Measurements from ENCODE around the gene TBC1D9B. TPM values are rescaled to one million over a fixed set of nuclear protein-coding genes. Genes with fewer than 3 reads are reported as not detected.

The TBC1D9B gene
- total and polyA plus RNA-seq, 2 experiments from 2014 or later, result 55.7 to 78.8 TPM

DNA sequence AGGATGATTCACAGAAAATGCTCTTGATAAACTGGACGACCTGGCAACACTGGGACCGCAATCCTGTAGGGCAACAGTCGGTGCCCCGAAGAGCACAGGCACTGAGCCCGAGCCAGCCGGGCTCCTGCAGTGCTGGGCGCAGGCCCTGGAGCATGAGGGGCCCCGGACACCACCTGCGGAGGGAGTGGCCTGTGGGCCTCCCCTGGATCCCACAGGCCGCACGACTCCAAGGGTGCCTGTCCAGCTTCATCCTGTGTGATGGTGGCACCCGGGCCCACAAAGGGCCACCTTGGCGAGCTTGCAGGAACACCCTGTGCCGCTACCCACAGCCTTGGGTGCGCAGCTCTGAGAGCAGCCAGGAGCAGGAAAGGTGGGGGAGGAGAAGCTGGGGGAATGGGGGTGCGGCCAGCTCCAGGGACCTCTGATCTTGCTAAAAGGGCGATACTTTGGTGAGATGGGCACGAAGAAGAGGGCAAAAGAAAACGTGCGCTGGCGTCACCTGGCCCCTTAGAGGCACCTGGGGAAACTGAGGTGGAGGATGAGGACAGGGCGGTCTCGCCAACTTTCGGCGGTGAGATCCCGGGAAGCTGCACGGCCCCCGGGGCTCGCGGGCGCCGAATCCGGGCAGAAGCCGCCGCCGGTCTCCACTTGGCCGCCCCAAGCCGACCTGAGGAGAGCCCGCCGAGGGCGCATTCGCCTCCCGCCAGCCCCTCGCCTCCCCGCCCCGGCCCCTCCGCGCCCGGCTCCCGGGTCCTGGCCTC is 722 bp downstream of the TBC1D9B start:
- WGBS, 2 experiments (ENCODE audit: low coverage in 1 of 2, low lambda C conversion rate in 2 of 2, missing lambda C conversion rate in 2 of 2), result 9 to 11% methylated on average over 29 to 35 of the region's 50 CpGs
- peak; percentile 60 for DNase-seq
- peaks cover 56% of the 10 kb centered on the region for H3K79me2 ChIP-seq (ENCODE audit: insufficient read depth)
- peak overlapping the region; percentile 65 for H3K27ac ChIP-seq
- peak overlapping the region; percentile 95 for H3K4me2 ChIP-seq (ENCODE audit: unreplicated experiment)
- H3K9me2 ChIP-seq (ENCODE audit: insufficient read depth), result no peaks in the 10 kb centered on the region
- H3K36me3 ChIP-seq (ENCODE audit: low read depth), result 0 out of 2 replicates have a peak, but pooled peaks cover 4% of the 10 kb centered on the region
- peak overlapping the region; percentile 79 for H2AFZ ChIP-seq
- H3K9ac ChIP-seq, result peak overlapping the region; percentile 88
- no peak for TF ChIP-seq EZH2 (IDR thresholded peaks at IDR 0.05; ENCODE audit: insufficient read depth, poor library complexity, severe bottlenecking)
- H3K4me3 ChIP-seq, result peak overlapping the region; percentile 98
- in situ Hi-C loops (cut with MboI), result no loop called here
- no peaks in the 10 kb centered on the region for H3K27me3 ChIP-seq (replicated peaks; ENCODE audit: insufficient read depth)
- H3K4me1 ChIP-seq (ENCODE audit: insufficient read depth), result peaks cover 6% of the 10 kb centered on the region
- H3F3A ChIP-seq (ENCODE audit: insufficient read depth), result no peaks in the 10 kb centered on the region
- no peaks in the 10 kb centered on the region for H4K20me1 ChIP-seq (ENCODE audit: insufficient read depth)
- H3K9me3 ChIP-seq (ENCODE audit: low read depth), result no peaks in the 10 kb centered on the region

DNA sequence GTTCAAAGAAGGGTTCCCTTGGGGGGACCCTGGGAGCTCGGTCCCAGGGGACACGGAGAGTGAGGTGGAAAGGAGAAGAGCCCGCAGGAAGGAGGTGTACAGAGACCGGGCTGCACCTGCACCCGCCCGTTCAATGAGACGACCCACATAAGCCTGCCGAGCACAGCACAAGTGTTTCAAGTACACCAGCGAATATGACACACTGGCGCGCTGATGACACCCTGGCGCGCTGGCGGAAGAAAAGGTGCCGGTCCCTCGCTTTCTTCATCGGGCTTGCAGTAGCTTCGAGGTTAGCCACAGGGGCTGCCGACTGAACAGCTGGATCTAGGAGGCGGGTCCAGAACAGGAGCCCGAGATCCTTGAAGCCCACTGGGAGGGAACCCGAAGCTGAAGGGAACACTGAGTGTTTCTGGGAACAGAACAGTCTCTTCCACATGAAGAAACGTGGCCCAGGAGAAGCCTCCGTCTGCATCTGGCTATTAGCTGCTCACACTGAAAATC is 1.4 kb downstream of the TBC1D9B start:
- H3K27ac ChIP-seq, result peak overlapping the region; percentile 65; the same call in 1 of the 2 replicates
- H2AFZ ChIP-seq, result no peak overlapping the region
- H3K27me3 ChIP-seq (replicated peaks; ENCODE audit: insufficient read depth), result no peaks in the 10 kb centered on the region
- no peak for DNase-seq
- H3F3A ChIP-seq (ENCODE audit: insufficient read depth), result no peaks in the 10 kb centered on the region
- peak overlapping the region; percentile 95 for H3K4me2 ChIP-seq (ENCODE audit: unreplicated experiment)
- in situ Hi-C loops (cut with MboI), result no loop called here
- peaks cover 8% of the 10 kb centered on the region; the same call in 1 of the 2 replicates for H3K36me3 ChIP-seq (ENCODE audit: low read depth)
- H3K9ac ChIP-seq, result peak overlapping the region; percentile 88
- peaks cover 6% of the 10 kb centered on the region for H3K4me1 ChIP-seq (ENCODE audit: insufficient read depth)
- peaks cover 63% of the 10 kb centered on the region for H3K79me2 ChIP-seq (ENCODE audit: insufficient read depth)
- H3K9me3 ChIP-seq (ENCODE audit: low read depth), result no peaks in the 10 kb centered on the region
- H3K4me3 ChIP-seq, result peak overlapping the region; percentile 98
- H4K20me1 ChIP-seq (ENCODE audit: insufficient read depth), result no peaks in the 10 kb centered on the region
- TF ChIP-seq EZH2 (IDR thresholded peaks at IDR 0.05; ENCODE audit: insufficient read depth, poor library complexity, severe bottlenecking) (no peak), EZH2phosphoT487 (IDR thresholded peaks at IDR 0.05; ENCODE audit: insufficient read depth, low read depth) (no peak)
- 78 to 80% methylated on average over 24 of the region's 24 CpGs for WGBS, 2 experiments (ENCODE audit: low coverage in 1 of 2, low lambda C conversion rate in 2 of 2, missing lambda C conversion rate in 2 of 2)
- no peaks in the 10 kb centered on the region for H3K9me2 ChIP-seq (ENCODE audit: insufficient read depth)

DNA sequence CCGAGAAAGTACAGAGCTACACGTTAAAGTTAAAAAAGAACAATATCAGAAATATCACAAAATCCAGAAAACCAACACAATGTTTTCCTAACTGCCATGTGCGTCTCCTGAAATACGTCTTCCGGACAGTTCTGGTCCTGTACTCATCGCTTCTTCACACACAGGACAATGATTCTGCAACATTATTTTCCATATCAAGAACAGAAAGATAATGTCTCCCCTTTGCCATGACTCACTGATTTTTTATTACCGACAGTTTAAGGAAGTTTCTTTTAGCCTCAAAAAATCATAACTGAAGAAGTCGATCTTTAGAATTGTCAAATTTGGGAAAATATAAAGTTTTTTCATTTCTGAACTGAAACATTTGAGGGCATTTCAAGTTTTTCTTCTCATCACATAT is 2.5 kb downstream of the TBC1D9B start:
- Histone ChIP-seq H3K9me2 (ENCODE audit: insufficient read depth) (no peaks in the 10 kb centered on the region), H3K27ac (no peak overlapping the region), H3K27me3 (replicated peaks; ENCODE audit: insufficient read depth) (no peaks in the 10 kb centered on the region), H3K4me1 (ENCODE audit: insufficient read depth) (peaks cover 6% of the 10 kb centered on the region), H3K4me2 (ENCODE audit: unreplicated experiment) (no peak overlapping the region), H3K79me2 (ENCODE audit: insufficient read depth) (peaks cover 75% of the 10 kb centered on the region), H4K20me1 (ENCODE audit: insufficient read depth) (no peaks in the 10 kb centered on the region), H3F3A (ENCODE audit: insufficient read depth) (no peaks in the 10 kb centered on the region), H2AFZ (no peak overlapping the region), H3K9me3 (ENCODE audit: low read depth) (no peaks in the 10 kb centered on the region), H3K4me3 (no peak overlapping the region), H3K36me3 (ENCODE audit: low read depth) (peaks cover 15% of the 10 kb centered on the region; the same call in 1 of the 2 replicates), H3K9ac (no peak overlapping the region)
- 88% methylated on average over 8 of the region's 8 CpGs for WGBS, 2 experiments (ENCODE audit: low coverage in 1 of 2, low lambda C conversion rate in 2 of 2, missing lambda C conversion rate in 2 of 2)
- DNase-seq, result no peak
- in situ Hi-C loops (cut with MboI), result no loop called here
- TF ChIP-seq EZH2 (IDR thresholded peaks at IDR 0.05; ENCODE audit: insufficient read depth, poor library complexity, severe bottlenecking) (no peak), EZH2phosphoT487 (IDR thresholded peaks at IDR 0.05; ENCODE audit: insufficient read depth, low read depth) (no peak)

- H3K79me2 ChIP-seq (ENCODE audit: insufficient read depth), result peaks cover 80% of the 10 kb centered on the region
- H3K27ac ChIP-seq, result no peak overlapping the region
- H3K4me1 ChIP-seq (ENCODE audit: insufficient read depth), result peaks cover 6% of the 10 kb centered on the region
- H3K27me3 ChIP-seq (replicated peaks; ENCODE audit: insufficient read depth), result no peaks in the 10 kb centered on the region
- H3K9ac ChIP-seq, result no peak overlapping the region
- H3K9me2 ChIP-seq (ENCODE audit: insufficient read depth), result no peaks in the 10 kb centered on the region
- no peaks in the 10 kb centered on the region for H3K9me3 ChIP-seq (ENCODE audit: low read depth)
- in situ Hi-C loops (cut with MboI), result no loop called here
- no peaks in the 10 kb centered on the region for H4K20me1 ChIP-seq (ENCODE audit: insufficient read depth)
- H3F3A ChIP-seq (ENCODE audit: insufficient read depth), result no peaks in the 10 kb centered on the region
- DNase-seq, result no peak
- no peak overlapping the region for H3K4me2 ChIP-seq (ENCODE audit: unreplicated experiment)
- 88 to 90% methylated on average over 25 of the region's 25 CpGs for WGBS, 2 experiments (ENCODE audit: low coverage in 1 of 2, low lambda C conversion rate in 2 of 2, missing lambda C conversion rate in 2 of 2)
- peaks cover 16% of the 10 kb centered on the region; the same call in 1 of the 2 replicates for H3K36me3 ChIP-seq (ENCODE audit: low read depth)
- no peak overlapping the region for H3K4me3 ChIP-seq
- H2AFZ ChIP-seq, result no peak overlapping the region
- no peak for TF ChIP-seq EZH2phosphoT487 (IDR thresholded peaks at IDR 0.05; ENCODE audit: insufficient read depth, low read depth)
- no peak for TF ChIP-seq EZH2 (IDR thresholded peaks at IDR 0.05; ENCODE audit: insufficient read depth, poor library complexity, severe bottlenecking)
Observed at GRCh38 chr5:179904463-179905160, 3.1 kb downstream of the TBC1D9B start.
